ENCODE results near the gene FOXO1.

- TF ChIP-seq CTCF (IDR thresholded peaks at IDR 0.05), result no peak
- TF ChIP-seq POLR2A (IDR thresholded peaks at IDR 0.05), result no peak
These were observed 31.0 kb downstream of the FOXO1 start for GRCh38 chr13:40635315-40635995.
